Retinal pigment epithelial cell (primary cell): ENCODE measurements around the gene PEMT.

Experiments used
- DNase-seq: peaks from one replicate; pipeline ENCODE4 v3.0.0-alpha.2; 2010; ENCODE audit warnings: low read depth
- H3K4me3 ChIP-seq: 2 replicates; pipeline ENCODE4 v1.5.1; 2011; ENCODE audit warnings: mild to moderate bottlenecking, low read length, control low read depth, moderate library complexity
- CTCF ChIP-seq: conservative IDR thresholded peaks from 2 replicates; pipeline ENCODE4 v1.5.1; 2011; ENCODE audit warnings: low read depth, low read length, control low read depth, inconsistent platforms

PEMT gene

GRCh38 chr17:17628388-17629008 lies 37.0 kb upstream of the PEMT start:
- TF ChIP-seq CTCF, result no peak
- no peak overlapping the region for H3K4me3 ChIP-seq
- no peak for DNase-seq

- no peak for DNase-seq
- no peak for TF ChIP-seq CTCF
- H3K4me3 ChIP-seq, result no peak overlapping the region
Measured at GRCh38 chr17:17626840-17627239, 35.3 kb upstream of the PEMT start.

- no peak for DNase-seq
- no peak overlapping the region for H3K4me3 ChIP-seq
- no peak for TF ChIP-seq CTCF
Measured at GRCh38 chr17:17626151-17626805, 34.8 kb upstream of the PEMT start.

GRCh38 chr17:17624741-17625140 lies 33.2 kb upstream of the PEMT start:
- TF ChIP-seq CTCF, result no peak
- DNase-seq, result no peak
- no peak overlapping the region for H3K4me3 ChIP-seq

- no peak overlapping the region for H3K4me3 ChIP-seq
- TF ChIP-seq CTCF, result no peak
- DNase-seq, result no peak
Measured at GRCh38 chr17:17623904-17624303, 32.4 kb upstream of the PEMT start.

- no peak for TF ChIP-seq CTCF
- no peak for DNase-seq
- H3K4me3 ChIP-seq, result no peak overlapping the region
Measured at GRCh38 chr17:17621254-17621653, 29.7 kb upstream of the PEMT start.

DNA sequence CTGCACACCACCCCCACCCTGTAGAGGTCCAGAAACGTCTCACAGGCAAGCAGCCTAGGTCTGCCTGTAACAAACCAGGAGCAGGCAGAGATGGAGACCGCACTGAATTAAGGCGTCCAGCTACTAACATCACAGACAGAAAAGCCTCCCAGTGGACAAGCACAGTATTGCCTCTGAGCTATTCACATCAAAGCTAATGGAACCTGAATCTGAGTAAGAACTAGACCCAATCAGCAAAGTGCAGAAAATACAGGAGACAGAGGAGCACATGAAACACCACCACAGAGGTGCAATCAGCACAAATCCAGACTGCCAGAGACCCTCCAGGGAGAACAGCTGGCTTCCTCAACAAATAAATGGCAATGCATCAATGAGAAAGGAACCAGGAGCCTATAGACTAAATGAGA lies 22.2 kb upstream of the PEMT start:
- peak; percentile 79 for TF ChIP-seq CTCF
- H3K4me3 ChIP-seq, result no peak overlapping the region
- no peak for DNase-seq
